ENCODE results near the gene DNASE1L3.
"Not testable (repeated sequence)": the region's sequence is repeated elsewhere in the genome, so short reads cannot be mapped to it uniquely, and the experiment has no call there.

Gene DNASE1L3

DNA sequence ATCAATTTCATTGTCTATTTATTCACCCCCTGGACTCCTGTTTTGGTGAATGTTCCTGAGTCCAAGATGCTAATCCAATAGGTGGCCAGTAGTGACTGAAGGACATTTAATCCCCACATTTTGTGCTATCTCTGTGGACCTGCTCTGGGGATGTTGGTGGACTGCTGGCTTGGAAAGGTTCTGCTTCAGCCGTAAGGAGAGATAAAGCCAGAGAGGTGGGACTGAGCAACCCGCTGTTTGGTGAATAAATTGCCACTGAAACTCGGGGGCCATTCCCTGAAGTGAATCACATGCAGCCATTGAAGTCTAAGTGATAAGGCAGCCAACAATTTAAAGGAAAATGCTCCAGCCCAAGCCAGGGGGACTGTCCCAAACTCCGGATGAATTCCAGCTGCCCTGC, 25.2 kb upstream of the DNASE1L3 start:
- no peak for DNase-seq

DNA sequence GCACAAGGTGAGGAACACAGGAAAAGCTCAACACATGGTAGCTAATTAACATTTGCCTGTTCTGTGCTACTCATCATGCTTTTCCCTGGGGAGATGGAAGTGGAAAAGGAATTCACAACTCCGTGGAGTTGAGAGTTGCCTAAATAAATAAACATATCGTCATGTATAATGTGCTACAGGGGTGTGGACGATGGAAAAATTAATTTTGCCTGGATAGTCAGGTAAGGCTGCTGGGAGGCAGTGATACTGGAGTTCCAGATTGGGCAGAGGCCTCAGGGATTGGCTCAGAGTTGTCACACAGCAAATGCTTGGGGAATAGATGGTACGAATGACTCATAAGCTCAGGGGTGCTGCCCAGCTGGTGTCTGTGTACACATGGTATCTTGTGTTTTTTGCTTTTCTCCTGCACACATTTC, 23.8 kb upstream of the DNASE1L3 start:
- no peak for DNase-seq

DNA sequence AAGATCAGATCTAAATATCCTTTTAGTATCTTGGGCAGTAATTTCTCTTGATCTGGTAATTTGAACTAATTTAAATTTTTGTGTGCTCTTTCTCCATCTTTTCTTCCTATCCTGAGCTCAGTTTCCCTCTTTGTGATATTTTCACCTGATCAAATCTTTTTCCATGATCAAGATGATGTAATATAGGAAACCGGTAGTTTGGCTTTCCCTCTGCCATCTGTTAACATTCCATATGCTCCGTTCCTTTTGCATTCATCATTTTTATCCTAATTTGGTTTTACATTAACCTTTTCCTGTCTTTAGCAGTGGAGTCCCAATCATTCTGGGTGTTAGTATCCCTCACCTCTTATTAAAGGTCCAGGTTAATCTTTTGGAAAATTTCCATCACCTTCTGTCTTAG, 20.9 kb upstream of the DNASE1L3 start:
- no peak for DNase-seq

DNA sequence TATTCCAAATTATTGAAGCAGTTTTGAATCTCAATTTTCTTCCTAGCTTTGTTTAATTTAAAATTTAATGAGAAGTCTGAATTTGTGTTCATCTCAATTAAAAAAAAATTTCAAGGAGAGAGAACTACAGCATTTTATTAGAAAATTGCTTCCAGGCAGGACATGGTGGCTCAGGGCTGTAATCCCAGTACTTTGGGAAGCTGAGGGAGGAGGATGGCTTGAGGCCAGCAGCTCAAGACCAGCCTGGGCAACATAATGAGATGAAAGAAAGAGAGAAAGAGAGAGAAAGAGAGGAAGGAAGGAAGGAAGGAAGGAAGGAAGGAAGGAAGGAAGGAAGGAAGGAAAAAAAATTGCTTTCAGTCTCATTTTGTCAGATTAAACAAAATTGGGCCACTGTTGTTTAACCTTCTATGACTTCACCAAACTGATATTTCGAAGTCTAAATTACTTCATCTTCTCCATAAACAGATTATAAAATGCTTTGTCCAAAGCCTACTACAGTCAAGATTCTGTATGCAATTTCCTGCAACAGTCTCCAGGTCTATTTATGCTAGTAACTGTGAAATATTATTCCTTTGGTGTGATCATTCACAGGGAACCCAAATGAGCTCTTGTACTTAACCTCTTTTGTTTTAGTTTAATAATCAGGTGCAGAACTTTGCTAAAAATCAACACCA, 20.2 kb upstream of the DNASE1L3 start:
- DNase-seq, result no peak

DNA sequence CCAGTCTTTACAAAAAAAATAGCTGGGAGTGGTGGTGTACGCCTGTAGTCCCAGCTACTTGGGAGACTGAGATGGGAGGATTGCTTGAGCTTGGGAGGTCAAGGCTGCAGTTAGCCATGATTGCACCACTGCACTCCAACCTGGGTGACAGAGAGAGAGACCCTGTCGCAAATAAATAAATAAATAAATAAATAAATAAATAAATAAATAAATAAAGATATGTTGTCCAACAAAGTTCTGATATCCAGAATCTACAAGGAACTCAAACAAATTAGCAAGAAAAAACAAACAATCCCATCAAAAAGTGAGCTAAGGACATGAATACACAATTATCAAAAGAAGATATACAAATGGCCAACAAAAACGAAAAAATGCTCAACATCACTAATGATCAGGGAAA, 17.2 kb upstream of the DNASE1L3 start:
- not testable (repeated sequence) for DNase-seq

DNA sequence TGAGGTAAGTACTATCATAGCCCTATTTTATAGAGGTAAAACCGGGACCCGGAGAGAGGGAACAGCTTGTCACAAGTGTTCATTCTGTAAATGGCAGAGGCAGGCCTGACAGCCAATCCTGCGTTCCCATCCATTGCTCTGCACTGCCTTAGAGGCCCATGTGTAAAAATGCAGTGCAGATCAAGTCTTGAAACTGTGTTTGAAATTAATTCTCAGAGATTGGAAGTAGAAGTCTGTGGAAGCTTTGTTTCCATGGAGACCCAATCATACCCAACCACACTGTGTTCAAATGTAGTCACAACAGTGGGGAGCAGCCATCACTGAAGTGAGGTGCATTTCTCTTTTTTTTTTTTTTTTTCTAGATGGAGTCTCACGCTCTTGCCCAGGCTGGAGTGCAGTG, 13.1 kb upstream of the DNASE1L3 start:
- no peak for DNase-seq

DNA sequence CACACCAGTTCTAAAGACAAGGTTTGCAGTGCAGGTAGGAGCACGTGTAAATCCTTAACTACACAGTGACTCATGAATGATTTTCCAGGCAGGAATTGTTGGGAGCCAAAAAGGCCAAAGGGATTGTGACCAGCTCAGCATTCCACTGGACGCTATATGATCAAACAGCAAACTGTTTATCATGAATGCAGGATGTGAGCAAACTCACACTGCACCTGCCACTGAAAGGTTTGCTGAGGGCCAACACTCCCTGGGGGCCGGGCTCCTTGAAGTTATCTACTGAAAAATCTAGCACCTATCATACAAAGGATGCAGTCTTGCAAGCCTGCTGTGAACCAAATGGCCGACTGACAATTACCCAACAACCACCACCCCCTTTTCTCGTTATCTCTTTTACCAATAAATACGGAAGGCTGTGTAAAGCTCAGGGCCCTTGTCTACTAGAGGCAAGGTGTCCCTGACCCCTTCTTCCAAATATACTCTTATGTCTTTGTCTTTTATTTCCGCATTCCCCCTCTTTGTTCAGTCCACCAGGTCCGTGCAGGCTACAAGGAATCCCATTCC, 11.5 kb upstream of the DNASE1L3 start:
- DNase-seq, result no peak

DNA sequence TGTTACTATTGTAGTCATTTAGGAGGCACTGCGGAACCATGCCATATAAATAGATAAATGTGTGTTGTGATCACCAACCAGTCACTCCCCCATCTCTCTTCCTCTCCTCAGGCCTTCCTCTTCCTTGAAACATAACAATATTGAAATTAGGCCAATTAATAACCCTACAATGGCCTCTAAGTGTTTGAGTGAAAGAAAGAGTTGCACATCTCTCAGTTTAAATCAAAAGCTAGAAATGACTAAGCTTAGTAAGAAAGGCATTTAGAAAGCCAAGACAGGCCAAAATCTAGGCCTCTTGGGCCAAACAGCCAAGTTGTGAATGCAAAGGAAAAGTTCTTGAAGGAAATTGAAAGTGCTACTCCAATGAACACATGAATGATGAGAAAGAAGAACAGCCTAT, 8.1 kb upstream of the DNASE1L3 start:
- DNase-seq, result no peak

DNA sequence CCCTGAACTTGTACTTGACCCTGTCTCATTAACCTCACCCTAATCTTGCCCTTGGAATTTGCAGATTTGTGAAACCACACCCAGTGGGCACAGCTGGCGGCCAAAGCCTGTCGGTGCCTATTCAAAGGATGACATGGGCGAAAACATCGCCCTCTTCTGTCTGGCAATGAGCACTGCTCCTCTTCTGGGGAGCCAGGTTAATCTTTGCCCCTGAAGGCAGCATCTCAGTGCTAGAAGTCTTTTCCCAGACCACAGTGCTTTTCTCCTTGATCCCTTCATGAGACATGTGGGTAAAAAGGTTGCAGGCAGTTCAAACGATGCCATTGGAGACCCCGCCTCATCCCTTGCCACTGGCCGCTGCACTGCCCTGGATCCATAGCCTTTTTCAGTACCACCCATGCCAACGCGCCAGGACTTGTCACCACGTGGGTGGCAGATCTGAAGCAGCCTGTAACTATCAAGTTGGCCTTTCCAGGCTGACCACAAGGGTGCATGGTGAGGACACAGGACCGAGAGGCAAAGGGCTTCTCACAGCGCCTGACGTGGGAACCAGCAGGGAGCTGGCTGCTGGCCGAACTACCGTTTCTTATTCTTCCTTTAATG, 6.5 kb upstream of the DNASE1L3 start:
- DNase-seq, result no peak

DNA sequence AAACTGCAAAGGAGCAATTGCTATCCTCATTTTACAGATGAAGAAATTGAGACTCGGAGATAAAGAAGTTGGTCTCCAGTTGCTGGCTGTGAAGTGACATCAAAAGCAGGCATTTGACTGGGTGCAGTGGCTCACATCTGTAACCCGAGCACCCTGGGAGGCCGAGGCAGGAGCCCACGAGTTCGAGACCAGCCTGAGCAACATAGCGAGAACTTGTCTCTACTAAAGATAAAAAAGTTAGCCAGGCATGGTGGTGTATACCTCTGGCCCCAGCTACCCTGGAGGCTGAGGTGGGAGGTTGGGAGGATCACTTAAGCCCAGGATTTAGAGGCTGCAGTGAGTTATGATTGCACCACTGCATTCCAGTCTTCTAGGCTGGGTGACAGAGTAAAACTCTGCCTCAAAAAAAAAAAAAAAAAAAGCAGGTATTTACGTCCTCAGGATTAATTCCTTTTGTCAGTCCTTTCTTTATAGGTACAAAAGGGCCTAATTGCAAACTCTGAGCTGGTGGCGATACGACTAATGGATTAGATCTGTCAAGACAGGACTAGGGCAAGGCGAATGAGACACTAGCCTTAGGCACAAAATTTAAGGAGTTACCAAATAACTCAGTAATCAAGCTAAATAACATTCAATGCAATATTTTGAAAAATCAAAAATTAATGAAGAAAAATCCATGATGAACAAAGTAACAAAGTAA, 5.9 kb upstream of the DNASE1L3 start:
- no peak for DNase-seq

DNA sequence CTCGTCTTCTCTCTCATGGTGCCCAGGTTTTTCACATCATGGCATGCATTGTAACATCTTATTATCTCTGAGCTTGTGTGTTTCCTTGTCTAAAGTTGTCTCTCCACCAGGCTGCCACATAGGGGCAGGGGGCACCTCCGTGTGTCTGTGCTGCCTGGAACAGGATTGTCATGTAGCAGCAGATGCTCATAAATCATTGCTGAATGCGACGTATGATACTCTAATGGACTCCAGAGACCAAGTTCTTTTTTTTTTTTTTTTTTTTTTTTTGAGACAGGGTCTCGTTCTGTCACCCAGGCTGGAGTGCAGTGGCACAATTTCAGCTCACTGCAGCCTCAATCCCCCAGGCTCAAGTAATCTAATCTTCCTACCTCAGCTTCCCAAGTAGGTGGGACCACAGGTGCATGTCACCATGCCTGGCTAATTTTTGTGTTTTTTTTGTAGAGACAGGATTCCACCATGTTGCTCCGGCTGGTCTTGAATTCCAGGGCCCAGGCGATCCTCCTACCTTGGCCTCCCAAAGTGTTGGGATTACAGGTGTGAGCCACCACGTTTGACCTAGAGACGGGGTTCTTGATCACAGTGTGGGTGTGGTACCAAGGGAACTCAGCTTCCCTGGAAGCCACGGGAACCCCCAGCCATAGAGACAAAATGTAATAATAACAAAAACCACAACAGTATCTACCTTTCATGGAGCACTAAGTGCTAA, 4.7 kb upstream of the DNASE1L3 start:
- DNase-seq, result no peak

DNA sequence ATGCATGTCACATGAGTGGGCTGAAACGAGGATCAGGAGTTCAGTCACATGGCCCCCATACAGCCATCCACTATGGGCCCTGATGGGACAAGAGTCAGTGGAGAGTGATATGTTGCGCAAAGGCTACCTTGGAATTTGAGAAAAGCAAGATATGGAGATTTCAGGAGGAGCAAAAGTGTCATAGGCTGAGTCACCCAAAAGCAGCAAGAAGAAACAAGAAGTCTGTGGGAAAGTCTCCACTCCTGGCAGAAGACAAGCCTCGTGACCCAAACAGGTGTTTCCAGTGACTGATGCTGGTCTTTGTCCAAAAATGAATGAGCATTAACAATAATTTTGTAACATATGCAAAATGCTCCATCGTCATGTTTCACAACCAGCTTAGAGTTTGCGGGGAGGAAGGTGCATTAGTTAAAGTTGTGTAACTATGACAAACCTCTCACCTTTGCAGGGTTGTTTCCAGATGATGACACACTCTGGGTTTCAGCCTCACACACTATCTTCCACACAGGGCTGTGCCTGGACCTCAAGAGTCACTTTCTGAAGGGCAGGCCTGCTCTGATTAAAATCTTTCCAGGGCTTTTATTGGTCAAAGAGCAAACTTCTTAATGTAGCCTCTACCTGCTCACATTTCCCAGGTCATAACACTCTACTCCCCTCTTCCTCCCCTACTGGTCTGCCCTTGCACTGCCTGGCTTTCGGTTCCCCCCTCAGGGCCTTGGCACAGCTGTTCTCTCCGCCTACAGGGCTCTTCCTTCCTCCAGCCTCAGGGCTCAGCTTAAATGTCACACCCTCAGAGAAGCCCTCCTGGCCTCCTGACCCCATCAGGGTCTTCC, 3.9 kb upstream of the DNASE1L3 start:
- no peak for DNase-seq

DNA sequence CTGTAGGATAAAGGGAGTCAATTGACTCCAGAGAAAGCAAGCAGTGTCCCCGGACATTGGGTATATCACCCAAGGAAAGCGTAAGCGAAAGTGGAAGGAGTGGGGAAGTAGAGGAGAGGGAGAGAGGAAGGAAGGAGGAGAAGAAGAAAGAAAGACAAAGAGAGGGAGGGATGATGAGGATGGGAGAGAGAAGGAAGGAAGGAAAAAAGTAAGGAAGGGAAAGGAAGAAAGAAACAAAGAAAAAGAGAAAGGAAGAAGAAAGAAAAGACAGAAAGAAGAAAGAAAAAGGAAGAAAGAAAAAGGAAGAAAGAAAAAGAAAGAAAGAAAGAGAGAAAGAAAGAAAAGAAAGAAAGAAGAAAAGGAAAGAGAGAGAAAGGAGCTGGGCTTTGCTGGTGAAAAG, 839 bp downstream of the DNASE1L3 start:
- DNase-seq, result no peak

DNA sequence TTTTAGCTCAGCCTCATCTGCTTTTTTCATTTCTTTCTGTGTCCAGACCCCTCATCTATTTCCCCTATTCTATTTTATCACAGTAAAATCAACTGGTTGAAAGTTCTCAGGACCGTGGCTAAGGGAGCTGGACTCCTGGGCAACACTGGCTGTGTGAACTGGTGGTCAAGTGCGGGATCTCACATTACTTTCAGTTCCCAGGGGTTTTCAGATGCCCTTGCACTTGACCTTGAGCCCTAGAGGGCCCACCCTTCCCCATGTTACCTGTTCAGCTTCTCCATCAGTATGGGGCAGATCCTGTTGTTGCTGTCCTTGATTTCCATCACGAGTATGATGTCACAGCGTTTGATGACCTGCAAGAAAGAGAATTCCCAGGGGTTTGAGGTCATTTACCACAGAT, 2.8 kb downstream of the DNASE1L3 start:
- no peak for DNase-seq

DNA sequence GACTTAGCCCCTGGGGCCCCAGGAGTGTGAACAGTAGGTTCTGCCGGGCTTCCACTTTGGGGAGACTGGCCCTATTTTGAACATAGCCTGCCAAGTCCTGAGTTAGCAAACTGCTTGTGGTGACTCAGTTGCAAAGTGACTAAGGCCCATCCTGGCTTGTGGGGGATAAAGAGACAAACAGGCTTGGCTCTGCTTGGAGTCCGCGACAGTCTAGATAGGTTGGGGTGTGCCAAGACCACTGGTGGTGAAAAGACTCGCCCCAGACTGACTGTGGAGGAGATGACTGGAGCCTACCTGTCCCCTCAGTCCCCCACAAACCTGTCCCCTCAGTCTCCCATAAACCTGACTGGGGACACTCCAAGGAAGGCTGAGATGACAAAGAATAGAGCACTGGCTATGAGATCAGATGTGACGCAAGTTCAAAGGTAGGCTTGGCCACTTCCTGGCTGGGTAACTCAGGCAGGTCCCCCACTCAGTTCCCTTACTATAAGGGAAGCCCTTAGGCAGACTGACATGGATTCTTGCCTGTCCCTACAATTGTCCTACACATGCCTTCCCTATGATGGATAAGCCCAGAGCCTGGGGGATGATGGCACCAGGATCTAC, 4.3 kb downstream of the DNASE1L3 start:
- no peak for DNase-seq

DNA sequence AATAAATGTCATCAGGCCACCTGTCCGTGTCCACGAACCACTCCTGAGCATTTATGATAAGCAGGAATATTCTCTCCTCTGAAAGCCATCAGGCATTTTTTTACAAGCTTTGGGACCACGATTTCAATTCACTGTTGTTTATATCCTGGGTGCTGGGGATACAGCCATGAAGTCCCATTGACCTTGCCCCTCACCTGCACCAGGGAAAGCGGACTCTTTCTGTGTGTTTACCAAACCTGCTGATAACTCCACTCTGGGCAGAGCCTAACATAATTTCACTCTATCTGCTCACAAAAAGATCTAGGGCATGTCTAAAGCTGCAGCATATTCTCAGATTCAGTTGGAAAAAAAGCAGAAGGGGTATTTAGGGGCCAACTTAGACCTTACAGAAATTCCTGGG, 4.8 kb downstream of the DNASE1L3 start:
- no peak for DNase-seq

DNA sequence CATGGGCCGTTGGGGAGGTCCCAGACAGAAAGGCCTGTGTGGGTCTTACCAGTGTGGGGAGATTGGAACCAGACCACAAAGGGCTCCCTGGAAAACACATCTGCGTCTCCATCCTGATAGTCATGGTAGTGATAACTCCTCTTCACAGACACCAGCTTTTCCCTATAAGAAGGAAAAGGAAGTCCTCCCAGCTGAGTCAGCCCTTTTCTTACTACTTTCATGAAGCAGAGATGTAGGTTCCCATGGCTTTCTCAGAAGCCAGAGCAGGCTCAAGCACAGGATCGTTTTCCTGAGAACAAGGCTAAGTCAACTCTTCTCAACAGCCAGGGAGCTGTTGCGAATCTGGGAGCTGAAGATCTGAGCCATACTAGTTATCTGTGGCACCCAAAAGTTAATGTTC, 6.1 kb downstream of the DNASE1L3 start:
- DNase-seq, result no peak

DNA sequence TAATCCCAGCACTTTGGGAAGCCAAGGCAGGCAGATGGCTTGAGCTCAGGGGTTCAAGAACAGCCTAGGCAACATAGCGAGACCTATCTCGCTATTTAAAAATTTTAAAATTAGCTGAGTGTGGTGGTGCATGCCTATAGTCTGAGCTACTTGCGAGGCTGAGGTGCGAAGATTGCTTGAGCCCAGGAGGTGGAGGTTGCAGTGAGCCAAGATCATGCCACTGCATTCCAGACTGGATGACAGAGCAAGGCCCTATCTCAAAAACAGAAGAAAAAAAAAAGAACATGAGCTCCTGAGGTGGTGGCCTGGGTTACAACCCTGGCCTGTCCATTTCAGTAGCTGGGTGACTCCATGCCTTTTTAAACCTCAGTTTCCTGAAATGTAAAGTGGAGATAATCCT, 7.2 kb downstream of the DNASE1L3 start:
- no peak for DNase-seq

DNA sequence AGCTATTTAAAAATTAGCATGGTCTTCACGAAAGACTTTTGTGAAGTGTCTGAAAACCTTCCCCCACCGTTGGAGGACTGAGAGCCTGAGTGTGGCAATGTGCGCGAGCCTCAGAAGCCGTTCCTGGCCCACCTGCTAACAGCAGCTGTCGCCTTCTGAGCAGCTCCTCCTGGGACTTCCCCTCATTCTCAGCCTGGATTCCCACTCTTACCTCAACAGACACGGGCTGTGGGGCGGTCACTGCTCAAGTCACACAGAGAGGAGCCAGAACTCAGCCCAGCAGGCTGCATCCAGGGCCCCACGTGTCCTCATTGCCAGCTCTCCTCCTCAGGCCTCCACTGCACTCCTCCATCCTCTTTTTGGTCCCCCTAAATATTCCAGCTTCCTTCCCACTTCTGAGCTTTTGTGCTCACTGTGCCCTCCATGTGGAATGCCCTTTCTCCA, 7.8 kb downstream of the DNASE1L3 start:
- DNase-seq, result no peak

DNA sequence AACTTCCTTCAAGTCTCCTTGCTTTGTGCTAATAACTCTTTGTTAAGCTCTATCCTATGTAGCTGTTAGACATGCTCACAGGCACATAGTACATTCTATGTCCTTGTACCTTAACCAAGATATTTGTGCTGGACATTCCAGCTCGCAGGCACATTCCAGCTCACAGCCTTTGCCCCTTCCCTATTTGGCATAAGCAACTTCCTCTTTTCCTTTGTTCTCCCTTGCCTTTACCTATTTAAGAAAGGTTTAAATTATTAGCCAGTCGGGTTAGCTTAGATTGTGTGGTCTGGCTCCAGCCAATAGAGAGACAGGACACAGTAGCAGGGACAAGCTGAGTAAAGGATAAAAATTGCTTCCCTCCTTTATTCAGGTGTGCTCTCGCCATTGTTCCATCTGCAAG, 9.3 kb downstream of the DNASE1L3 start:
- DNase-seq, result not testable (repeated sequence)

DNA sequence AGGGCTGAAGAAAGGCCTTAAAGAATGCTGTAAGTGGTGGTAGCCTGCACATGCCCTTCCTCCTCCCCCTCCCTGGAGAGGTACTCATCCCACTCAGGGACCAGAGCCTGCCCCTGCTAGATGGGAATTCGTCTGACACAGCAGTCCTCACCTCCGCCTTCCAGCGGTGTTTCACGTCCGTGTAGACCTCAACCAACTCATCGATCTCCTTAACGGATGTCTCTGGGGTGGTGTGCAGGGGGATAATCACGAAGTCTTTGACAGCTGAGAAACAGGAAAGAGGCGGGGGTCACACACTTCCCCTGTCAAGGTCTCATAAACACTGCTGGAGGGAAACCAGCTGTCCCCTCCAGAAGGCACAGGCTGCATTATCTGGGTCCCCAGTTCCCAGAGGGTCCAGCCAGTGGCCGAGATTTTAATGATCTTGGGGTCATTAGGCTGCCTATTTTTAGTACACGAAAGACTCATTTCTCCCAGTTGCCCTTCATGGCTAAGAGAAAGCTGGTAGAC, 9.9 kb downstream of the DNASE1L3 start:
- no peak for DNase-seq
